Measurements from ENCODE around the gene TNS1.

GRCh38 chr2:217901835-217902378, 100.9 kb downstream of the TNS1 start:
- no peak for TF ChIP-seq POLR2A (IDR thresholded peaks at IDR 0.05)
- no peak for TF ChIP-seq CTCF (IDR thresholded peaks at IDR 0.05)
